ENCODE data around the gene DNAJB6.

- TF ChIP-seq, protein P1, sequence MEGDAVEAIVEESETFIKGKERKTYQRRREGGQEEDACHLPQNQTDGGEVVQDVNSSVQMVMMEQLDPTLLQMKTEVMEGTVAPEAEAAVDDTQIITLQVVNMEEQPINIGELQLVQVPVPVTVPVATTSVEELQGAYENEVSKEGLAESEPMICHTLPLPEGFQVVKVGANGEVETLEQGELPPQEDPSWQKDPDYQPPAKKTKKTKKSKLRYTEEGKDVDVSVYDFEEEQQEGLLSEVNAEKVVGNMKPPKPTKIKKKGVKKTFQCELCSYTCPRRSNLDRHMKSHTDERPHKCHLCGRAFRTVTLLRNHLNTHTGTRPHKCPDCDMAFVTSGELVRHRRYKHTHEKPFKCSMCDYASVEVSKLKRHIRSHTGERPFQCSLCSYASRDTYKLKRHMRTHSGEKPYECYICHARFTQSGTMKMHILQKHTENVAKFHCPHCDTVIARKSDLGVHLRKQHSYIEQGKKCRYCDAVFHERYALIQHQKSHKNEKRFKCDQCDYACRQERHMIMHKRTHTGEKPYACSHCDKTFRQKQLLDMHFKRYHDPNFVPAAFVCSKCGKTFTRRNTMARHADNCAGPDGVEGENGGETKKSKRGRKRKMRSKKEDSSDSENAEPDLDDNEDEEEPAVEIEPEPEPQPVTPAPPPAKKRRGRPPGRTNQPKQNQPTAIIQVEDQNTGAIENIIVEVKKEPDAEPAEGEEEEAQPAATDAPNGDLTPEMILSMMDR (conservative IDR thresholded peaks at IDR 0.05; ENCODE audit: low read length), result no peak
- no peak for TF ChIP-seq EZH2phosphoT487 (IDR thresholded peaks at IDR 0.05; ENCODE audit: borderline replicate concordance, low read depth, low read length)
Observed at GRCh38 chr7:157318015-157318706, 18.6 kb upstream of the DNAJB6 start.
